SK-N-MC (cell line): Measurements from ENCODE around the gene HRH4.

Experiments
- EZH2 ChIP-seq: fragments of 200-600 bp; sonication (generic); IDR thresholded peaks from one replicate; pipeline ENCODE4 v1.6.1; 2017; ENCODE audit warnings: antibody characterized with exemption
- FOXP2 ChIP-seq: optimal IDR thresholded peaks from 2 replicates; pipeline ENCODE3; 2011; ENCODE audit warnings: mild to moderate bottlenecking, moderate library complexity; ENCODE audit not compliant: insufficient read depth; ENCODE audit errors: extremely low read length, control extremely low read depth

DNA sequence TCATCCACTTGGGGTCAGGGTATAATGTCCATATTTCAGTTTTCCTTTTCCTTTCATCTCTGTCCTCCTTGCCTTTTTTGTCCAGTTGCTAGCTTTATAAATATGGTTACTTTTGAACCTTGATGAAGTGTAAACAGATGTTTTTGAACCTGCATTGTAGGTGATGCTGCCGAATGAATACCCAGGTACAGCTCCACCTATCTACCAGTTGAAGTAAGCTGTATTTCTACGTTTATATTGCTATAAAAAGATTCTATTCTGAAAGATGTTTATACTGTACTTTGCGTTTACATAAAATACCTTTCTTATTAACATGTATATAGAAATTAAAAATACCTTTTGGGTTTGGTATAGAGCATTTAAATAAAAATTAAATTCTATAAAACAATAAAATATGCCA lies 31.7 kb upstream of the HRH4 start:
- TF ChIP-seq EZH2 (no peak), FOXP2 (no peak)
